ENCODE data around the gene PTPRG. TPM values are rescaled to one million over a fixed set of nuclear protein-coding genes. Genes with fewer than 3 reads are reported as not detected.

The PTPRG gene
- total RNA-seq, 1 donor from 2014 or later, result 11.1 TPM

GRCh38 chr3:61808999-61809398 is 247.6 kb downstream of the PTPRG start:
- Histone ChIP-seq H3K4me3 (ENCODE audit: low read depth, low read length) (no peak overlapping the region), H3K27me3 (ENCODE audit: control insufficient read depth, insufficient read depth, low read length) (no peaks in the 10 kb centered on the region), H3K36me3 (ENCODE audit: control insufficient read depth, insufficient read depth, low read length) (no peaks in the 10 kb centered on the region)
- DNase-seq (ENCODE audit: low read depth) (no peak), FAIRE-seq (no peak)
- no peak for TF ChIP-seq CTCF (IDR thresholded peaks at IDR 0.05; ENCODE audit: insufficient read depth, low read length, severe bottlenecking)

GRCh38 chr3:61809879-61810278 is 248.5 kb downstream of the PTPRG start:
- FAIRE-seq, result peak; percentile 43

GRCh38 chr3:61810953-61811497 is 249.7 kb downstream of the PTPRG start:
- FAIRE-seq, result peak; percentile 66
- no peak for DNase-seq (ENCODE audit: low read depth)

More at GRCh38 chr3:61809879-61810278, 248.5 kb downstream of the PTPRG start:
- Histone ChIP-seq H3K36me3 (ENCODE audit: control insufficient read depth, insufficient read depth, low read length) (no peaks in the 10 kb centered on the region), H3K27me3 (ENCODE audit: control insufficient read depth, insufficient read depth, low read length) (no peaks in the 10 kb centered on the region), H3K4me3 (ENCODE audit: low read depth, low read length) (no peak overlapping the region)
- no peak for TF ChIP-seq CTCF (IDR thresholded peaks at IDR 0.05; ENCODE audit: insufficient read depth, low read length, severe bottlenecking)
- DNase-seq (ENCODE audit: low read depth), result no peak

GRCh38 chr3:61811652-61812051 is 250.3 kb downstream of the PTPRG start:
- no peak overlapping the region for H3K4me3 ChIP-seq (ENCODE audit: low read depth, low read length)
- DNase-seq (ENCODE audit: low read depth), result no peak
- H3K27me3 ChIP-seq (ENCODE audit: control insufficient read depth, insufficient read depth, low read length), result no peaks in the 10 kb centered on the region
- no peaks in the 10 kb centered on the region for H3K36me3 ChIP-seq (ENCODE audit: control insufficient read depth, insufficient read depth, low read length)
- TF ChIP-seq CTCF (IDR thresholded peaks at IDR 0.05; ENCODE audit: insufficient read depth, low read length, severe bottlenecking), result no peak
- FAIRE-seq, result no peak

More at GRCh38 chr3:61810953-61811497, 249.7 kb downstream of the PTPRG start:
- no peak for TF ChIP-seq CTCF (IDR thresholded peaks at IDR 0.05; ENCODE audit: insufficient read depth, low read length, severe bottlenecking)
- Histone ChIP-seq H3K27me3 (ENCODE audit: control insufficient read depth, insufficient read depth, low read length) (no peaks in the 10 kb centered on the region), H3K36me3 (ENCODE audit: control insufficient read depth, insufficient read depth, low read length) (no peaks in the 10 kb centered on the region), H3K4me3 (ENCODE audit: low read depth, low read length) (no peak overlapping the region)

GRCh38 chr3:61812085-61812484 is 250.7 kb downstream of the PTPRG start:
- H3K27me3 ChIP-seq (ENCODE audit: control insufficient read depth, insufficient read depth, low read length), result no peaks in the 10 kb centered on the region
- no peak for TF ChIP-seq CTCF (IDR thresholded peaks at IDR 0.05; ENCODE audit: insufficient read depth, low read length, severe bottlenecking)
- no peak for DNase-seq (ENCODE audit: low read depth)
- FAIRE-seq, result no peak
- H3K36me3 ChIP-seq (ENCODE audit: control insufficient read depth, insufficient read depth, low read length), result no peaks in the 10 kb centered on the region
- H3K4me3 ChIP-seq (ENCODE audit: low read depth, low read length), result no peak overlapping the region

GRCh38 chr3:61812517-61812916 is 251.1 kb downstream of the PTPRG start:
- no peak overlapping the region for H3K4me3 ChIP-seq (ENCODE audit: low read depth, low read length)
- FAIRE-seq (no peak), DNase-seq (ENCODE audit: low read depth) (no peak)
- TF ChIP-seq CTCF (IDR thresholded peaks at IDR 0.05; ENCODE audit: insufficient read depth, low read length, severe bottlenecking), result no peak
- no peaks in the 10 kb centered on the region for H3K27me3 ChIP-seq (ENCODE audit: control insufficient read depth, insufficient read depth, low read length)
- no peaks in the 10 kb centered on the region for H3K36me3 ChIP-seq (ENCODE audit: control insufficient read depth, insufficient read depth, low read length)
